Fibroblast of skin of back (primary cell): ENCODE results near the gene FAM151A.
A peak's percentile ranks its signal among the peaks of the same experiment; 100 is the strongest.

Experiments
- DNase-seq: peaks from one replicate; pipeline ENCODE4 v3.0.0-alpha.2; 2013

FAM151A gene

DNA sequence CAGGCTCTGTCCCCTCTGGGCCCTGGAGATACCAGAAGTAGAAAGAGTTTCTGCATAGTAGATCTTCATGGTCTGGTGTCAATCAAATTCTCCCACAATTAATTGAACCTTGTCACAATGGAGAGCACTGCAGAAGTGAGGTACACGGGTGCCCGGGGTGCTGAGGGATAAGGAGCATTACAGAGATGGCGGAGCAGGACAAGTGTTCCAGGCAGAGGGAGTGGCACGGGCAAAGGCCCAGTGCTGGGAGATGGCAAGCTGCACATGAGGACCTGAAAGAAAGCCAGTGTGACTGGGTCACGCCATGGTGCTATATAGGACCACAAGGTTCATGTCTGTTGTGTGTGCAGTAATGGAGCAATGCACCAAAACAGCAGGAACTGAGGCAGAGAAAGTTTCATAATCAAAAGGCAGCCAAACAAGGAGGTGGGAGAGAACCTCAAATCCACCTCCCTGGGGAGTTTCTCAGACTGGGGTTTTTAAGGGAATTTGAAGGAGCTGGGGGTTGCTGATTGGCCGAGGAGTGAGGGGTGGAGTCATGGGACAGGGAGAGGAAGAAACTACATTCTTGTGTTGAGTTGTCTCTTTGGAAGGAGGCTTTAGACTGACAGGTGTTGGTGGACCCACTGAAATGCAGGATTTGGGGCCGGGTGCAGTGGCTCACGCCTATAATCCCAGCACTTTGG lies 47.6 kb downstream of the FAM151A start:
- DNase-seq: no peak

- no peak for DNase-seq
Measured at GRCh38 chr1:54575161-54575560, 48.2 kb downstream of the FAM151A start.

GRCh38 chr1:54574158-54574778 lies 49.1 kb downstream of the FAM151A start:
- no peak for DNase-seq

DNA sequence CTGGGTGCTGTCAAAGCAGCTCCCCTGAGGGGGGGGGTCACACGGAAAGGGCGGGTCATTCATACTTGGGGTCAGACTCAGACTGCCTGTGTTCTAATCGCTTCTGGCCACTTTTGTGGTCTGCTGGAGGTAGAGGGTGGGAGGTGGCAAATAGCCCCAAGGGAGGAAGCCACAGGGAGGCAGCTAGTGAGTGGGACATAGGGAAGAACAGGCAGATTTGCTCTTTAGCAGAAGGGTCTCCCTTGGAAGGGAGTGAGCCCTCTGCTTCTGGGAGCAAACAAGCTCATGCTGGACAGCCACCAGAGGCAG lies 50.8 kb downstream of the FAM151A start:
- no peak for DNase-seq

DNA sequence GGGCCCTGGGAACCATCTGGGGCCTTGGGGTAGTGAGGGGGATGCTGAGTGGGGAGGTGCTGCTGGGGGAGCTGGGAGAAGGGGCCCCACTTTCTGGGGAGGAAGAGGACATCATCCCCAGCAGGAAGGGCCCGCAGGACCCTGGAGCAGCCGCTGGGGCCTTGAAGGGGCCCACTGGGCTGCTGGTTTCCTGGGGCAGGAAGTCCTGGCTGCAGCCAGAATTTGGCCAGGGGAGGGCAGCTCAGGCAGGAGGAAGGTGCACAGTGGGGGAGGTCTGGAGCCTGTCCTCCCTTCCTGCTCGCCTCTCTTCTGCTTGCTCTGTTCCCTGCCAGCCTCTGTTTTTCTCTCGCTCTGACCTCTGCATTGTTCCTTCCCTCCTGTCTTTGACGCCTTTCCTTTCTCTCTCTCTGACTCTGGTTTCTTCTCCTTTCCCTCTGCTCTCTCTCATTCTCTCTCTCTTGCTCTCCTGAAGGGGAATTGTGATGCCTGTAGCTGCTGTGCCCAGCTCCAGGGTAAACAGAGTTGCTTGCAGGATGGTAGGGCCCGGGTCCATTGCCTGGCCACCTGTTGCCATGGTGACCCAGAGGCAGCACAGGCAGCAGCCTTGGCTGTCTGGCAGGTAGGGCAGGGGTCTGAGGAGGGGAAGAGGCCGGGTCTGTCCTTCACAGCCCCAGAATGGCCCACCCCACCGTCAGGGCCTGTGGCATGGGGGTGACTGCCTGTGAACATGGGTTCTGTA lies 51.4 kb downstream of the FAM151A start:
- no peak for DNase-seq

DNA sequence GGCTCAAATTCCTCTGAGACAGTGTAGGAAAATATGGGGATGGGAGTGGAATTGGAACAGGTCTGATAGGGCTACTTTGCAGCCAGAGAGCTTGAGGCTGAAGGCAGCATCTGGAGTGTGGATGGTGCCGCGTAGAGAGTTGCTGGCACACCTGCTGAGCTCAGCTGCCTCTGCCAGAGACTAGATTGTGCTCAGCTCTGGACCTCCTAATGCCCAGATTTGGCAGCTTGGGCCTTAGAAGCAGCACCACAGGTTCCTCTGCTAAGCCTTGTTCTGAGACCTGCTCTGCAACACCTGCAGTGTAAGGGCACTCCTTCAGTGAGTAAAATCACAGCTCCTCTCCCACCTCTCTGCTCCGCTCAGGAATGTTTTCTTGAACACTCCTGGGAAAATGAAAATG lies 52.0 kb downstream of the FAM151A start:
- no peak for DNase-seq

DNA sequence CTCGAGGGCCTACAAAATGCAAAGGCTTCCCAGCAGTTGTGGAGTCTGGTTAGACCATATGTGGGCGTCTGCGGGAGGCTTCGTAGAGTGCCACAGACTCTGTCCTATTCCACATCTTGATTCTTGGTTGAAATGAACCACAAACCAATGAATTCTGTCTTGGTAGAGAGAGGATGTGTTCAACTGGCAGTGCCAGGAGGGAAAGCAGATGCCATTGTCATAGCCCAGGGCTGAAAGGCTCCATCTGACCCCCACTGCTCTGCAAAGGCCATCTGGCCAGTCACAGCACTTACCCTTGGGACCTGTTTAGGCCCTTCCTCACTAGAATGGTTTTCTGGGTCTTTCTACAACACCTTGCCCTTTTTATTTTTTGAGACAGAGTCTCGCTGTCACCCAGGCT lies 53.2 kb downstream of the FAM151A start:
- DNase-seq: no peak

DNA sequence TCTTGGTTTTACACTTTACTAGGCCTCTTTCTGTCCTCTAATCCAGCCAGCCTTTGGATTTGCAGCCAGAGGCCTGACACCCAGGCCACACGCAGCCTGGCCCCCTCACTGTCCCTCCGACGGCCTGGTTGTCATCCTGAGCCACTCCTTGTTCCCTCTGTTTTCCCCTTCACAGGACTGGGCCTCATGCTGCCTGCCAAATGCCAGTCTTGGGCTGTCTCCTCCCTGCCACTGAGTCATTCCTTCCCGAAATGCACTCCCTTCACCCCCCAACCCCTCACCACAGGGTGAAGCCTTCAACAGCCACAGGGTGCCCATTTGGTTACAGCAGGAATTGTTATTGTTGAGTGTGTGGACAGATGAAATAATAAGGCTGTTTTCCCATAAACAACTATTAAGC lies 54.0 kb downstream of the FAM151A start:
- DNase-seq: peak; percentile 53

DNA sequence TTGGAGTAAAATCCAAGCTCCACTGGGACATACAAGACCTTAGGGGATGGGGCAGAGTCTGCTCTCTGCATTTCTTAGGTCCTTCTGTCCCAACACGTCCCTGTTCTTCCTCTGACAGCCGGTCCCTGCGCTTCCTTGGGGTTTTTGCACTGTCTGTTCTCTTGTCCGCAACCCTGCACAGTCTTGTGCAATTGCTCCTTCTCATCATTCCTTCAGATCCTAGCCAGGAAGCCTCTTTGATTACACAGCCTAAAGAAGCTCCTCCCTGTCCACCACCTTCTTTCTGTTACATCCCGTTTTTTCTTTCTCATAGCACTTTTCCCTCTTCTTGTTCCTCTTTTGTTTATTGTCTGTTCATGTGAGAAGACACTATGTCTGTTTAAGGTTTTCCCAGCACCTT lies 55.4 kb downstream of the FAM151A start:
- no peak for DNase-seq

DNA sequence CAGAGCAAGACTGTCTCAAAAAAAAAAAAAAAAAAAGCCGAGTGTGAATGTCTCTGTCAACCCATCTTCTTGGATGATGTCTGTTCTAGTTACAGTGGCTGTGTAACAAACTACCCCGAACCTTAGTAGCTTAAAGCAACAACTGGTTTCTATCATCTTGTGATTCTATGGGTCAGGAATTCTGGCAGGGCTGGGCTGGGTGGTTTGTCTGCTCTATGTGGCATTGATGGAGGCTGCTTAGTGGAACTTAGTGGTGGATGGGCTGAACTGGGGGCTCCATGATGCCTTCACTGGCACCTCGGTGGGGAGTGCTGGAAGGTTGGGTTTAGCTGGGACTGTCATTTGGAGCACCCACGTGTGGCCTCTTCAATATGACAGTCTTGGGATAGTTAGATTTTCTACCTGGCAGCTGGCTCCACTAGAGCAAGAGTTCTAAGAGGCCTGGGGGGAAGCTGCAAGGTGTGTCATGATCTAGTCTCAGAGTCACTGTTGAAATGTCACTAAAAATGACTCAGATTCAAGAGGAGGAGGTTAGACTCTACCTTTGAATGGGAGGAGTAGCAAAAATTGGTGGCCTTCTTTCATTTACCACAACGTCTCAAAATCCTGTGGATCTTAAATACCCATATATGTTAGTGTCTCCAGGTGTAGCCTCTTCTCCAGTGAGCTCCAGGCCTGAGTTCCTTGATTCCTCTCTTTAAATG lies 56.7 kb downstream of the FAM151A start:
- no peak for DNase-seq

DNA sequence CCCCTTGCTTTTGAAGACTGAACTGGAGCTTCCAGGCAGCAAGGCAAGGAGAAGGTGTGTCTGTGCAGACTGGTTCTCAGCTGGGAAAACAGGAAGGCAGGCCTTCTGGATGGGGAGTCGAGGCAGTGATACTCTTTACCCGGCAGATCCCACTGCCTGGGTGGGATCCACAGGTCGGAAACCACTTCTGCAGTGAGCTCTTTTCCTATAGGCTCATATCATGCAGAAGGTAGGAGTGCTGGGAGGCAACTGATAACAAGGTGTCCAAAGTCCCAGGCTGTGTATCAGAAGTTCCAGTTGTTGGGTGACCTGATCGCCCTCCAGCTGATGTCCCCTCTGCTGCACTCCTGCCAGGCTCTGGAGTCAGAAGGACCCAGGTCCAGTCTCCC lies 58.2 kb downstream of the FAM151A start:
- no peak for DNase-seq

- no peak for DNase-seq
Measured at GRCh38 chr1:54564312-54565112, 58.8 kb downstream of the FAM151A start.

DNA sequence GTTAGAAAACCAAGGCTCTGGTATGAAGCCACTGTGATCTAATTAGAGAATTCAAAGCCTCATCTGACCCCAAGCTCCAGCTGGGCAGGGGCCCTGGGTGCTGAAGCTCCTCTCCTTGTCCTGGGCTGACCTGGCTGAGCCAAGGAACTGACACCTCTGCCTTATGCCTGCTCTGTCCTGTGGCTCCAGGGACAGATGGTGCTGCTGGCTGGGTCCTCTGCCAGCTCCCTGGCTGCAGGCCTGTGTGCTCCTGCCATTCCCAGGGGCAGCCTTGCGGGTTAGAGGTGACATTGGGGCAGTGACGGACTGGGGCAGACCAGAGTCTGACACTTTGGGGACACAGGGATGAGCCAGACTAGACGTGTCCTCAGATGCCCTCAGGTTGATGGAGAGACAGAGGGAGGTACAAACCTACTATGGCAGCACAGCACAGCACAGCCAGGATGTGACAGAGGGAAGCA lies 63.5 kb downstream of the FAM151A start:
- DNase-seq: no peak
